BLaER1 treated with 17β-estradiol and CSF1 and Interleukin-3, amounts not matched to agents 10 nM and 100 nM (cell line): ENCODE data around the gene MCC.

ENCODE experiments used
- H3K27ac ChIP-seq, 11 experiments: shearing (Covaris generic); formaldehyde crosslinking; 2 replicates each; pipeline ENCODE4 v1.8.1; 2022
- H3K27me3 ChIP-seq, 11 experiments: shearing (Covaris generic); formaldehyde crosslinking; 2 replicates each; pipeline ENCODE4 v1.8.1; 2022
- H3K36me3 ChIP-seq, 11 experiments: shearing (Covaris generic); formaldehyde crosslinking; 2 replicates each; pipeline ENCODE4 v1.8.1; 2022
- H3K4me1 ChIP-seq, 10 experiments: shearing (Covaris generic); formaldehyde crosslinking; 2 replicates each; pipeline ENCODE4 v1.8.1; 2022
- H3K4me2 ChIP-seq, 11 experiments: shearing (Covaris generic); formaldehyde crosslinking; 2 replicates each; pipeline ENCODE4 v1.8.1; 2022
- H3K4me3 ChIP-seq, 10 experiments: shearing (Covaris generic); formaldehyde crosslinking; 2 replicates each; pipeline ENCODE4 v1.8.1; 2022
- H3K9ac ChIP-seq, 11 experiments: shearing (Covaris generic); formaldehyde crosslinking; 2 replicates each; pipeline ENCODE4 v1.8.1; 2022
- H3K9me3 ChIP-seq, 11 experiments: shearing (Covaris generic); formaldehyde crosslinking; replicated peaks in 1 of 11; 2 replicates each; pipeline ENCODE4 v1.8.1; 2022
- H4K20me1 ChIP-seq, 11 experiments: shearing (Covaris generic); formaldehyde crosslinking; 2 replicates each; pipeline ENCODE4 v1.8.1; 2022
- Cebpa-rat ChIP-seq, 11 experiments: shearing (Covaris generic); IDR thresholded peaks; 2 replicates each; pipeline ENCODE4 v1.8.1; 2022

MCC gene

GRCh38 chr5:113505181-113505580 is 16.9 kb upstream of the MCC start:
- Histone ChIP-seq H3K9ac (no peak overlapping the region), H3K27ac (no peak overlapping the region), H3K36me3 (no peaks in the 10 kb centered on the region), H3K27me3 (peaks cover 0 to 38% (median 0%) of the 10 kb centered on the region in 11 experiments; a peak in 4 of 22 replicates), H4K20me1 (no peaks in the 10 kb centered on the region), H3K9me3 (peaks cover 14 to 31% (median 24%) of the 10 kb centered on the region in 11 experiments), H3K4me2 (no peak overlapping the region), H3K4me3 (no peak overlapping the region), H3K4me1 (peaks cover 0 to 8% (median 2%) of the 10 kb centered on the region in 10 experiments; a peak in 3 of 20 replicates)
- TF ChIP-seq Cebpa-rat (IDR thresholded peaks at IDR 0.05) = no peak

- no peaks in the 10 kb centered on the region for H4K20me1 ChIP-seq
- H3K27ac ChIP-seq = no peak overlapping the region
These were observed 14.9 kb upstream of the MCC start for GRCh38 chr5:113503146-113503545.

GRCh38 chr5:113502073-113502472 is 13.8 kb upstream of the MCC start:
- Histone ChIP-seq H3K9ac (no peak overlapping the region), H3K4me3 (no peak overlapping the region), H3K9me3 (peaks cover 14 to 39% (median 32%) of the 10 kb centered on the region in 11 experiments), H3K4me2 (no peak overlapping the region), H4K20me1 (no peaks in the 10 kb centered on the region), H3K27ac (no peak overlapping the region), H3K4me1 (no peaks in the 10 kb centered on the region), H3K36me3 (no peaks in the 10 kb centered on the region), H3K27me3 (peaks cover 0 to 38% (median 0%) of the 10 kb centered on the region in 11 experiments; a peak in 4 of 22 replicates)
- TF ChIP-seq Cebpa-rat (IDR thresholded peaks at IDR 0.05) = no peak

More at GRCh38 chr5:113503146-113503545, 14.9 kb upstream of the MCC start:
- Histone ChIP-seq H3K4me1 (peaks cover 0 to 4% (median 0%) of the 10 kb centered on the region in 10 experiments; a peak in 2 of 20 replicates), H3K4me3 (no peak overlapping the region), H3K4me2 (no peak overlapping the region), H3K9ac (no peak overlapping the region), H3K36me3 (no peaks in the 10 kb centered on the region), H3K9me3 (peaks cover 14 to 39% (median 32%) of the 10 kb centered on the region in 11 experiments), H3K27me3 (peaks cover 0 to 34% (median 0%) of the 10 kb centered on the region in 11 experiments; a peak in 4 of 22 replicates)
- TF ChIP-seq Cebpa-rat (IDR thresholded peaks at IDR 0.05) = no peak

- H3K4me2 ChIP-seq = peak overlapping the region in 4 of 11 experiments; percentile 1 to 47 (median 34); a peak in 3 of 22 replicates
- H3K4me1 ChIP-seq = peaks cover 0 to 8% (median 0%) of the 10 kb centered on the region in 10 experiments; a peak in 6 of 20 replicates
- H3K4me3 ChIP-seq = no peak overlapping the region
- H3K27me3 ChIP-seq = peaks cover 1 to 73% (median 6%) of the 10 kb centered on the region in 11 experiments; a peak in 16 of 22 replicates
- 0 out of 22 replicates have a peak, but pooled peaks cover 0 to 5% (median 0%) of the 10 kb centered on the region in 11 experiments for H3K36me3 ChIP-seq
- no peak overlapping the region for H3K9ac ChIP-seq
- no peak overlapping the region for H3K27ac ChIP-seq
- H4K20me1 ChIP-seq = 0 out of 22 replicates have a peak, but pooled peaks cover 0 to 4% (median 0%) of the 10 kb centered on the region in 11 experiments
- TF ChIP-seq Cebpa-rat (IDR thresholded peaks at IDR 0.05) = no peak
- H3K9me3 ChIP-seq = peaks cover 17 to 31% (median 21%) of the 10 kb centered on the region in 11 experiments
These were observed 7.2 kb upstream of the MCC start for GRCh38 chr5:113495422-113495841.

- Histone ChIP-seq H3K36me3 (0 out of 22 replicates have a peak, but pooled peaks cover 0 to 6% (median 0%) of the 10 kb centered on the region in 11 experiments), H4K20me1 (peaks cover 0 to 19% (median 0%) of the 10 kb centered on the region in 11 experiments; a peak in 4 of 22 replicates)
These were observed 5.2 kb upstream of the MCC start for GRCh38 chr5:113493446-113493845.

GRCh38 chr5:113491022-113491421 is 2.8 kb upstream of the MCC start:
- H3K36me3 ChIP-seq = 0 out of 22 replicates have a peak, but pooled peaks cover 0 to 6% (median 0%) of the 10 kb centered on the region in 11 experiments
- peaks cover 36 to 50% (median 42%) of the 10 kb centered on the region in 11 experiments for H3K9me3 ChIP-seq
- H3K4me2 ChIP-seq = no peak overlapping the region
- peaks cover 39 to 96% (median 48%) of the 10 kb centered on the region in 11 experiments for H3K27me3 ChIP-seq
- H3K4me1 ChIP-seq = peaks cover 5 to 33% (median 22%) of the 10 kb centered on the region in 10 experiments; a peak in 19 of 20 replicates
- no peak for TF ChIP-seq Cebpa-rat (IDR thresholded peaks at IDR 0.05)
- H3K27ac ChIP-seq = no peak overlapping the region
- H4K20me1 ChIP-seq = peaks cover 0 to 32% (median 0%) of the 10 kb centered on the region in 11 experiments; a peak in 4 of 22 replicates
- H3K4me3 ChIP-seq = peak overlapping the region in 1 of 10 experiments; percentile 8; a peak in 1 of 20 replicates
- H3K9ac ChIP-seq = no peak overlapping the region

More at GRCh38 chr5:113493446-113493845, 5.2 kb upstream of the MCC start:
- peaks cover 15 to 87% (median 24%) of the 10 kb centered on the region in 11 experiments for H3K27me3 ChIP-seq
- H3K4me3 ChIP-seq = no peak overlapping the region
- no peak overlapping the region for H3K27ac ChIP-seq
- peaks cover 21 to 35% (median 26%) of the 10 kb centered on the region in 11 experiments for H3K9me3 ChIP-seq
- H3K4me1 ChIP-seq = peaks cover 5 to 22% (median 14%) of the 10 kb centered on the region in 10 experiments; a peak in 19 of 20 replicates
- no peak overlapping the region for H3K4me2 ChIP-seq
- TF ChIP-seq Cebpa-rat (IDR thresholded peaks at IDR 0.05) = no peak
- no peak overlapping the region for H3K9ac ChIP-seq

- peaks cover 0 to 30% (median 0%) of the 10 kb centered on the region in 11 experiments; a peak in 4 of 22 replicates for H4K20me1 ChIP-seq
- H3K4me1 ChIP-seq = peaks cover 5 to 26% (median 22%) of the 10 kb centered on the region in 10 experiments; a peak in 19 of 20 replicates
- no peak overlapping the region for H3K9ac ChIP-seq
- 0 out of 22 replicates have a peak, but pooled peaks cover 0 to 6% (median 0%) of the 10 kb centered on the region in 11 experiments for H3K36me3 ChIP-seq
- no peak overlapping the region for H3K4me2 ChIP-seq
- no peak overlapping the region; a peak in 1 of 20 replicates for H3K4me3 ChIP-seq
- no peak overlapping the region for H3K27ac ChIP-seq
- H3K27me3 ChIP-seq = peaks cover 46 to 98% (median 55%) of the 10 kb centered on the region in 11 experiments
- H3K9me3 ChIP-seq = peaks cover 36 to 50% (median 42%) of the 10 kb centered on the region in 11 experiments
- TF ChIP-seq Cebpa-rat (IDR thresholded peaks at IDR 0.05) = no peak
These were observed 2.1 kb upstream of the MCC start for GRCh38 chr5:113490317-113490716.

GRCh38 chr5:113489299-113489698 is 1.0 kb upstream of the MCC start:
- TF ChIP-seq Cebpa-rat (IDR thresholded peaks at IDR 0.05) = peak in 10 of 11 experiments; percentile 53 to 91 (median 87); a peak in 17 of 22 replicates
- Histone ChIP-seq H3K36me3 (0 out of 22 replicates have a peak, but pooled peaks cover 0 to 6% (median 0%) of the 10 kb centered on the region in 11 experiments), H4K20me1 (peaks cover 0 to 28% (median 0%) of the 10 kb centered on the region in 11 experiments; a peak in 4 of 22 replicates), H3K9me3 (peaks cover 36 to 50% (median 42%) of the 10 kb centered on the region in 11 experiments), H3K27me3 (peaks cover 46 to 98% (median 59%) of the 10 kb centered on the region in 11 experiments), H3K4me1 (peaks cover 5 to 26% (median 22%) of the 10 kb centered on the region in 10 experiments; a peak in 19 of 20 replicates), H3K4me3 (no peak overlapping the region), H3K27ac (no peak overlapping the region), H3K9ac (no peak overlapping the region), H3K4me2 (peak overlapping the region; percentile 36 to 79 (median 46); a peak in 19 of 22 replicates)
